Neutrophil (primary cell): ENCODE measurements around the gene CALML5.

ENCODE experiments used
- H3K27ac ChIP-seq: fragments of 200-600 bp; sonication (generic); 2 replicates; pipeline ENCODE4 v1.5.1; 2016; ENCODE audit warnings: mild to moderate bottlenecking, moderate library complexity
- H3K27me3 ChIP-seq: fragments of 200-600 bp; sonication (generic); 2 replicates; pipeline ENCODE4 v1.6.0; 2016; ENCODE audit warnings: mild to moderate bottlenecking
- H3K36me3 ChIP-seq: fragments of 200-600 bp; sonication (generic); 2 replicates; pipeline ENCODE4 v1.5.1; 2017
- H3K4me1 ChIP-seq, 2 experiments: fragments of 200-600 bp in 1 of 2; sonication (generic) in 1 of 2; 1 replicate in 1 of 2; 2 replicates in 1 of 2; pipeline versions ENCODE4 v1.5.1 to v1.6.1; 2013 to 2016; ENCODE audit warnings: low read depth in 1 of 2, low read length in 1 of 2, mild to moderate bottlenecking in 1 of 2, moderate library complexity in 1 of 2; ENCODE audit not compliant: control insufficient read depth in 1 of 2, insufficient read depth in 1 of 2
- H3K4me3 ChIP-seq, 2 experiments: fragments of 200-600 bp in 1 of 2; sonication (generic) in 1 of 2; 1 replicate in 1 of 2; 2 replicates in 1 of 2; pipeline ENCODE4 v1.5.1; 2013 to 2016; ENCODE audit warnings: low read depth in 1 of 2, low read length in 1 of 2, mild to moderate bottlenecking in 1 of 2, moderate library complexity in 1 of 2
- H3K9me3 ChIP-seq: fragments of 200-600 bp; sonication (generic); 2 replicates; pipeline ENCODE4 v1.5.1; 2016
- CTCF ChIP-seq: fragments of 200-600 bp; sonication (generic); IDR thresholded peaks from 2 replicates; pipeline ENCODE4 v1.5.1; 2016; ENCODE audit warnings: antibody characterized with exemption

The CALML5 gene

GRCh38 chr10:5517546-5517945 is 18.2 kb upstream of the CALML5 start:
- no peak overlapping the region for H3K4me3 ChIP-seq
- no peaks in the 10 kb centered on the region for H3K36me3 ChIP-seq
- no peaks in the 10 kb centered on the region for H3K4me1 ChIP-seq
- H3K27ac ChIP-seq: no peak overlapping the region
- TF ChIP-seq CTCF: no peak
- no peaks in the 10 kb centered on the region for H3K9me3 ChIP-seq
- H3K27me3 ChIP-seq: peaks cover 8% of the 10 kb centered on the region

- Histone ChIP-seq H3K9me3 (no peaks in the 10 kb centered on the region), H3K4me1 (no peaks in the 10 kb centered on the region), H3K27me3 (peaks cover 8% of the 10 kb centered on the region), H3K27ac (no peak overlapping the region), H3K4me3 (no peak overlapping the region), H3K36me3 (no peaks in the 10 kb centered on the region)
- TF ChIP-seq CTCF: no peak
Measured at GRCh38 chr10:5515948-5516761, 16.8 kb upstream of the CALML5 start.

- H3K27ac ChIP-seq: no peak overlapping the region
- H3K9me3 ChIP-seq: no peaks in the 10 kb centered on the region
- H3K4me1 ChIP-seq: no peaks in the 10 kb centered on the region
- peaks cover 8% of the 10 kb centered on the region for H3K27me3 ChIP-seq
- no peak overlapping the region for H3K4me3 ChIP-seq
- H3K36me3 ChIP-seq: no peaks in the 10 kb centered on the region
- TF ChIP-seq CTCF: no peak
Measured at GRCh38 chr10:5514226-5514850, 15.0 kb upstream of the CALML5 start.

GRCh38 chr10:5512881-5513612 is 13.7 kb upstream of the CALML5 start:
- no peak for TF ChIP-seq CTCF
- Histone ChIP-seq H3K27me3 (peaks cover 8% of the 10 kb centered on the region), H3K4me3 (no peak overlapping the region), H3K27ac (no peak overlapping the region), H3K36me3 (no peaks in the 10 kb centered on the region), H3K9me3 (no peaks in the 10 kb centered on the region), H3K4me1 (no peaks in the 10 kb centered on the region)

GRCh38 chr10:5512331-5512730 is 13.0 kb upstream of the CALML5 start:
- TF ChIP-seq CTCF: no peak
- Histone ChIP-seq H3K36me3 (no peaks in the 10 kb centered on the region), H3K27me3 (peaks cover 8% of the 10 kb centered on the region), H3K27ac (no peak overlapping the region), H3K4me3 (no peak overlapping the region), H3K9me3 (no peaks in the 10 kb centered on the region), H3K4me1 (no peaks in the 10 kb centered on the region)
